Stimulated activated CD8-positive, alpha-beta memory T cell treated with anti-CD3 and anti-CD28 coated beads, Interleukin-4, amount 100 ng/mL, for 1 hour (primary cell): ENCODE data around the gene B3GAT2.

Experiments
- DNase-seq, 2 donors: peaks; one replicate each; pipeline ENCODE4 v3.0.0-alpha.2; 2020; ENCODE audit warnings: low read depth in 2 of 2, low spot score in 1 of 2

B3GAT2 gene

GRCh38 chr6:70900047-70900446 is 56.8 kb downstream of the B3GAT2 start:
- no peak for DNase-seq

GRCh38 chr6:70894001-70894400 is 62.9 kb downstream of the B3GAT2 start:
- no peak for DNase-seq

GRCh38 chr6:70889270-70889669 is 67.6 kb downstream of the B3GAT2 start:
- no peak for DNase-seq

GRCh38 chr6:70886661-70887060 is 70.2 kb downstream of the B3GAT2 start:
- no peak for DNase-seq

GRCh38 chr6:70886071-70886470 is 70.8 kb downstream of the B3GAT2 start:
- no peak for DNase-seq

- peak; percentile 3 to 35 for DNase-seq
Observed at GRCh38 chr6:70884074-70884983, 72.5 kb downstream of the B3GAT2 start.

- DNase-seq: no peak
Observed at GRCh38 chr6:70879496-70879895, 77.4 kb downstream of the B3GAT2 start.

- no peak for DNase-seq
Observed at GRCh38 chr6:70874181-70874913, 82.5 kb downstream of the B3GAT2 start.

GRCh38 chr6:70872469-70872868 is 84.4 kb downstream of the B3GAT2 start:
- DNase-seq: no peak

- DNase-seq: no peak
Observed at GRCh38 chr6:70864401-70864800, 92.5 kb downstream of the B3GAT2 start.

GRCh38 chr6:70863343-70863742 is 93.5 kb downstream of the B3GAT2 start:
- no peak for DNase-seq

GRCh38 chr6:70860920-70861319 is 95.9 kb downstream of the B3GAT2 start:
- DNase-seq: no peak

- no peak for DNase-seq
Observed at GRCh38 chr6:70860045-70860444, 96.8 kb downstream of the B3GAT2 start.

GRCh38 chr6:70857387-70858077 is 99.3 kb downstream of the B3GAT2 start:
- no peak for DNase-seq

- no peak for DNase-seq
Observed at GRCh38 chr6:70852667-70853246, 104.1 kb downstream of the B3GAT2 start.

- DNase-seq: no peak
Observed at GRCh38 chr6:70849348-70850069, 107.4 kb downstream of the B3GAT2 start.

GRCh38 chr6:70847106-70848084 is 109.5 kb downstream of the B3GAT2 start:
- no peak for DNase-seq

GRCh38 chr6:70846207-70846835 is 110.5 kb downstream of the B3GAT2 start:
- DNase-seq: no peak

- DNase-seq: no peak
Observed at GRCh38 chr6:70844301-70844700, 112.6 kb downstream of the B3GAT2 start.
